Upper lobe of left lung (tissue), 6 donors: ENCODE data around the gene LIMCH1. TPM values are rescaled to one million over a fixed set of nuclear protein-coding genes. Genes with fewer than 3 reads are reported as not detected.

ENCODE experiments used
- ATAC-seq, 2 donors: fragments of 200-7000 bp; cut with Tn5 transposase; one replicate each; pipeline ENCODE4 v1.9.1; 2022; ENCODE audit warnings: mild to moderate bottlenecking in 2 of 2, moderate library complexity in 2 of 2; ENCODE audit not compliant: low FRiP score in 2 of 2
- DNase-seq, 2 donors: peaks; one replicate each; pipeline ENCODE4 v3.0.0-alpha.2; 2019 to 2020
- H3K27ac ChIP-seq, 4 donors: fragments of 200-600 bp; sonication (generic); one replicate each; pipeline ENCODE4 v1.5.1; 2016 to 2019
- H3K27me3 ChIP-seq, 4 donors: fragments of 200-600 bp; sonication (generic); one replicate each; pipeline ENCODE4 v1.5.1; 2017 to 2019
- H3K36me3 ChIP-seq, 4 donors: fragments of 200-600 bp; sonication (generic); one replicate each; pipeline ENCODE4 v1.5.1; 2016 to 2019
- H3K4me1 ChIP-seq, 4 donors: fragments of 200-600 bp; sonication (generic); one replicate each; pipeline ENCODE4 v1.5.1; 2018 to 2019
- H3K4me3 ChIP-seq, 4 donors: fragments of 200-600 bp; sonication (generic); one replicate each; pipeline ENCODE4 v1.5.1; 2017 to 2019; ENCODE audit warnings: mild to moderate bottlenecking in 2 of 4, moderate library complexity in 1 of 4
- H3K9me3 ChIP-seq, 4 donors: fragments of 200-600 bp; sonication (generic); one replicate each; pipeline ENCODE4 v1.5.1; 2018 to 2019
- CTCF ChIP-seq, 6 experiments: fragments of 450-650 bp in 4 of 6; fragments of 200-600 bp in 2 of 6; sonication (generic) in 2 of 6; IDR thresholded peaks; one replicate each; pipeline ENCODE4 v1.5.1; 2016 to 2019; ENCODE audit warnings: antibody characterized with exemption in 6 of 6
- EP300 ChIP-seq, 4 donors: sonication (generic); formaldehyde crosslinking; IDR thresholded peaks; one replicate each; pipeline ENCODE4 v1.5.1; 2017; ENCODE audit warnings: antibody characterized with exemption in 4 of 4, control low read depth in 2 of 4
- POLR2A ChIP-seq, 4 donors: fragments of 450-650 bp; IDR thresholded peaks; one replicate each; pipeline ENCODE4 v1.5.1; 2016 to 2017; ENCODE audit warnings: antibody characterized with exemption in 4 of 4, mild to moderate bottlenecking in 2 of 4
- POLR2AphosphoS5 ChIP-seq, 2 donors: sonication (generic); formaldehyde crosslinking; IDR thresholded peaks; one replicate each; pipeline ENCODE4 v1.5.1; 2017; ENCODE audit warnings: antibody characterized with exemption in 2 of 2
- WGBS, 2 donors: methylation state at CpG; one replicate each; pipeline ENCODE4 v1.1.5; 2017 to 2018; 5-methylcytosine and 5-hydroxymethylcytosine counted together
- total RNA-seq, 6 donors: library from RNA; depleted of rRNA in 4 of 6; stranded (reverse); fragments of >200 nt in 4 of 6; gene quantifications; one replicate each; pipeline versions ENCODE4 v1.1.0 to v1.2.1, GENCODE V29; 2016 to 2021
- donor health status: DM: no; HTN: no; CAD: no; lungs with moderate emphysema.
- donor health status: DM: no; HTN: yes; CAD: no; lungs with severe emphysema.

The LIMCH1 gene
- total RNA-seq, 6 donors from 2014 or later: 231 to 598 (median 331) TPM

GRCh38 chr4:41505161-41505661 lies 32.7 kb upstream of the LIMCH1 start:
- ATAC-seq: peak; percentile 27 to 40

DNA sequence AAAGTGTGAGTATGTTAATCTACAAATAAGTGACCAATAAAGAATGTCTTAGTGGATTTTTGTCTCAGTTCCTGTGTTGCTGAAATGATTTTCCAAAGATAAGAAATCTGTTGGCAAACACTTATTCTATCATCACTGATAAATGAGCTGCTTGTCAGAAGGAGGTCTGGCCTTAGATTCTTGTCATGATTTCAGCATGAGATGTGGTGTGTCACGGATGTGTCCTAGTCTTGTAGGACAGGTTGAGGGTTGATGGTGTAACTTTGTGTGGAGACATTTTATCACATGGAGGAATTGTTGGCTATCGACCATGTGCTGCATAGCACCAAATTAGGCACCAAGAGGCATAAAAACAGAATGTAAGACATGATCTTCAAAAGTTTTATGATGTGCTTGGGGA lies 31.8 kb upstream of the LIMCH1 start:
- no peak for DNase-seq
- Histone ChIP-seq H3K27ac (peak overlapping the region in 2 of 4 donors; percentile 27 to 28), H3K36me3 (peaks cover 0 to 2% (median 0%) of the 10 kb centered on the region in 4 donors)

More at GRCh38 chr4:41505161-41505661, 32.7 kb upstream of the LIMCH1 start:
- no peaks in the 10 kb centered on the region for H3K27me3 ChIP-seq
- WGBS, 2 donors: 43 to 63% methylated on average over 2 of the region's 2 CpGs
- no peak overlapping the region for H3K4me3 ChIP-seq
- no peak for DNase-seq
- H3K36me3 ChIP-seq: peaks cover 0 to 9% (median 0%) of the 10 kb centered on the region in 4 donors
- no peak for TF ChIP-seq POLR2AphosphoS5 (IDR thresholded peaks at IDR 0.05)
- no peak for TF ChIP-seq EP300 (IDR thresholded peaks at IDR 0.05)
- TF ChIP-seq CTCF (IDR thresholded peaks at IDR 0.05): no peak
- no peak for TF ChIP-seq POLR2A (IDR thresholded peaks at IDR 0.05)
- no peaks in the 10 kb centered on the region for H3K9me3 ChIP-seq
- peaks cover 0 to 13% (median 5%) of the 10 kb centered on the region in 4 donors for H3K4me1 ChIP-seq
- H3K27ac ChIP-seq: peak overlapping the region; percentile 7 to 58 (median 41)

GRCh38 chr4:41507291-41507947 lies 30.5 kb upstream of the LIMCH1 start:
- DNase-seq (no peak), ATAC-seq (no peak)
- Histone ChIP-seq H3K27me3 (no peaks in the 10 kb centered on the region), H3K4me1 (peaks cover 0 to 13% (median 5%) of the 10 kb centered on the region in 4 donors), H3K36me3 (no peaks in the 10 kb centered on the region), H3K27ac (peak overlapping the region in 3 of 4 donors; percentile 28 to 36 (median 32)), H3K4me3 (no peak overlapping the region), H3K9me3 (no peaks in the 10 kb centered on the region)
- 79 to 85% methylated on average over 3 of the region's 3 CpGs for whole genome bisulfite sequencing, 2 donors
- TF ChIP-seq CTCF (IDR thresholded peaks at IDR 0.05): no peak
- TF ChIP-seq POLR2A (IDR thresholded peaks at IDR 0.05): no peak
- no peak for TF ChIP-seq POLR2AphosphoS5 (IDR thresholded peaks at IDR 0.05)
- TF ChIP-seq EP300 (IDR thresholded peaks at IDR 0.05): no peak

More for the DNA sequence above, 31.8 kb upstream of the LIMCH1 start:
- ATAC-seq: peak; percentile 34 to 81
- TF ChIP-seq POLR2AphosphoS5 (IDR thresholded peaks at IDR 0.05) (peak; percentile 55 to 88), POLR2A (IDR thresholded peaks at IDR 0.05) (no peak), EP300 (IDR thresholded peaks at IDR 0.05) (peak in 2 of 4 donors; percentile 48 to 63), CTCF (IDR thresholded peaks at IDR 0.05) (no peak)
- peaks cover 0 to 13% (median 5%) of the 10 kb centered on the region in 4 donors for H3K4me1 ChIP-seq
- H3K9me3 ChIP-seq: no peaks in the 10 kb centered on the region
- no peak overlapping the region for H3K4me3 ChIP-seq
- 44 to 75% methylated on average over 2 of the region's 2 CpGs for WGBS, 2 donors
- H3K27me3 ChIP-seq: no peaks in the 10 kb centered on the region

DNA sequence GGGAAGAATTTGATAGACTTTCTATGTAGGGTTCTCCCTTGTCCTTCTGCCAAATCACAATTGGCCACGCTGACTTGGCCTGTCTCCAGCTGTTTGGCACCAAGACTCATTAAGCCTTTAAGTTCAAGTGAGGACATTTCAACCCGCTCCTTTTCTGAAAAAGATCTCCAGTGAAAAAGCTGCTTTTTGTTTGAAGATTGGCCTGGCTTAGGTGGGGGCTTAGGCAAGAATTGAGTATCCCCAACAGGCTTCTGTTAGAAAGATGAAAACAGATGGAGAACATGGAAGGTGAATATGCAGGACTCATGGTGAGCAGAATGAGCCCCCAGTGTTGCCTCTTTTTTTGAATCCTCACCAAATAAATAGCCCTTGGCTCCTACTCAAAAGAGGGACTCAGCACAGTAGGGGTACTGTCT lies 28.5 kb upstream of the LIMCH1 start:
- ATAC-seq (no peak), DNase-seq (no peak)
- WGBS, 2 donors: 32 to 42% methylated on average over 2 of the region's 2 CpGs
- Histone ChIP-seq H3K36me3 (no peaks in the 10 kb centered on the region), H3K4me1 (peaks cover 0 to 13% (median 5%) of the 10 kb centered on the region in 4 donors), H3K4me3 (no peak overlapping the region), H3K9me3 (no peaks in the 10 kb centered on the region), H3K27me3 (no peaks in the 10 kb centered on the region), H3K27ac (no peak overlapping the region)
- TF ChIP-seq EP300 (IDR thresholded peaks at IDR 0.05) (no peak), POLR2AphosphoS5 (IDR thresholded peaks at IDR 0.05) (no peak), POLR2A (IDR thresholded peaks at IDR 0.05) (no peak), CTCF (IDR thresholded peaks at IDR 0.05) (no peak)
